Measurements from ENCODE around the gene SURF6. TPM values are rescaled to one million over a fixed set of nuclear protein-coding genes. Genes with fewer than 3 reads are reported as not detected.

The SURF6 gene
- total RNA-seq, 1 donor from 2014 or later, result 30.8 TPM

DNA sequence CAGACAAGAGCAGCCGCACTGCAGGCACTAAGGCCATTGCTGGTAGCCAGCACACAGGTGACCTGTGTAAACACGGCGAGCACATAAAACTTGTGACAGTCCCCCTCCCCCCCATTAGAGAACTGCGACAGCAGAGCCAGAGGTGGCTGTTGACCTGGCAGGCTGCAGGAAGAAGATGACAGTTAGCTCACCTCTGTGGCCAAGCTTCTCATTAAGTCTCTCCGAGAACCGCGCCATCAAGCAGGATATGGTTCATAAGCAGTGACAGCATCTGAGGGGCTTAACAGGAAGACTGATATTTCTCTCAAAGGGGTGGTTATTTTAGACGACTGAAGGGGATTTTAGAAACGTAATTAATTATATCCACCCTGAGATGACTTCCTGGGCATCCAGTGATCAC lies 34.7 kb upstream of the SURF6 start:
- no peaks in the 10 kb centered on the region for H3K27me3 ChIP-seq (ENCODE audit: control insufficient read depth, insufficient read depth, low read length)
- no peak overlapping the region for H3K4me3 ChIP-seq (ENCODE audit: low read depth, low read length)
- H3K36me3 ChIP-seq (ENCODE audit: control insufficient read depth, insufficient read depth, low read length), result peaks cover 2% of the 10 kb centered on the region
- TF ChIP-seq, protein P1, sequence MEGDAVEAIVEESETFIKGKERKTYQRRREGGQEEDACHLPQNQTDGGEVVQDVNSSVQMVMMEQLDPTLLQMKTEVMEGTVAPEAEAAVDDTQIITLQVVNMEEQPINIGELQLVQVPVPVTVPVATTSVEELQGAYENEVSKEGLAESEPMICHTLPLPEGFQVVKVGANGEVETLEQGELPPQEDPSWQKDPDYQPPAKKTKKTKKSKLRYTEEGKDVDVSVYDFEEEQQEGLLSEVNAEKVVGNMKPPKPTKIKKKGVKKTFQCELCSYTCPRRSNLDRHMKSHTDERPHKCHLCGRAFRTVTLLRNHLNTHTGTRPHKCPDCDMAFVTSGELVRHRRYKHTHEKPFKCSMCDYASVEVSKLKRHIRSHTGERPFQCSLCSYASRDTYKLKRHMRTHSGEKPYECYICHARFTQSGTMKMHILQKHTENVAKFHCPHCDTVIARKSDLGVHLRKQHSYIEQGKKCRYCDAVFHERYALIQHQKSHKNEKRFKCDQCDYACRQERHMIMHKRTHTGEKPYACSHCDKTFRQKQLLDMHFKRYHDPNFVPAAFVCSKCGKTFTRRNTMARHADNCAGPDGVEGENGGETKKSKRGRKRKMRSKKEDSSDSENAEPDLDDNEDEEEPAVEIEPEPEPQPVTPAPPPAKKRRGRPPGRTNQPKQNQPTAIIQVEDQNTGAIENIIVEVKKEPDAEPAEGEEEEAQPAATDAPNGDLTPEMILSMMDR (IDR thresholded peaks at IDR 0.05; ENCODE audit: insufficient read depth, low read length, poor library complexity, severe bottlenecking), result no peak
- no peak for DNase-seq (ENCODE audit: low read depth)

DNA sequence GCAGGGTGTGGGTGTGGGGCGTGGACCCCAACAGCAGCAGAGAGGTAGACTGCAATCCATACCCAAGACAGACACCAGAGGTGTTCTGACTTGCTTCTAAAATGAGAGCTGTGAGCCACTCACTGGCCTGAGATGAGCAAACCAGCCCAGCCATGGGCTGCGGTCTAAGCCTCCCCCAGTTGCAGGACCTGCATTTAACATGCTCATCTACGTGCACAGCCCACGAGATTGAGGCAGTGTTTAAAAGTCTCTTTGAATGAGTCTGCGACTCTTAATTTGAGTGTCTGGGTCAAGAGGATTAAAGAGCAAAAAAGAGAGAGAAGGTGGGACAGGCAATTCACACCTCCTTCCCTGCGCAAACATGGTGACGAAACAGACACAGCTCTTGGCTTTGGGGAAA lies 33.9 kb upstream of the SURF6 start:
- no peak overlapping the region for H3K4me3 ChIP-seq (ENCODE audit: low read depth, low read length)
- no peak for DNase-seq (ENCODE audit: low read depth)
- TF ChIP-seq, protein P1 (IDR thresholded peaks at IDR 0.05; ENCODE audit: insufficient read depth, low read length, poor library complexity, severe bottlenecking), result no peak
- no peaks in the 10 kb centered on the region for H3K27me3 ChIP-seq (ENCODE audit: control insufficient read depth, insufficient read depth, low read length)
- peaks cover 2% of the 10 kb centered on the region for H3K36me3 ChIP-seq (ENCODE audit: control insufficient read depth, insufficient read depth, low read length)

DNA sequence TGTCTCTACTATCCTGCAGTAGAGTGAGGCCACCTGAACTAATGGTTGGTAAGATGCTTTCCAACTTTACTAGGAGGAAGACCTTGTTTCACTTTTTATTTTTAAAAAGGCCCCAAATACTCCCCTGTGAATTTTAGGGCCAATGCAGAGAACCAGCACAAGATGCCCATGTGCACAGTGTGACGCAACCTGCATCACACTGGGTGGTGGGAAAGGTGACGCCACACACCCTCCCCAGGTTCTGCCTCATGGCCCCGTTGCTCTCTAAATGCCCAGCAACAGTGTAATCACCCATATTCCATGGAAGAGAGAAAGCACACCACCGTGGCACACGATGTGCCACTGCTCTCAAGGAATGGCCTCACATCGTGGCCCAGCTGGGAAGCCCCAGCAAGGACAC lies 33.4 kb upstream of the SURF6 start:
- Histone ChIP-seq H3K36me3 (ENCODE audit: control insufficient read depth, insufficient read depth, low read length) (peaks cover 2% of the 10 kb centered on the region), H3K27me3 (ENCODE audit: control insufficient read depth, insufficient read depth, low read length) (no peaks in the 10 kb centered on the region), H3K4me3 (ENCODE audit: low read depth, low read length) (no peak overlapping the region)
- TF ChIP-seq, protein P1 (IDR thresholded peaks at IDR 0.05; ENCODE audit: insufficient read depth, low read length, poor library complexity, severe bottlenecking), result no peak
- no peak for DNase-seq (ENCODE audit: low read depth)

DNA sequence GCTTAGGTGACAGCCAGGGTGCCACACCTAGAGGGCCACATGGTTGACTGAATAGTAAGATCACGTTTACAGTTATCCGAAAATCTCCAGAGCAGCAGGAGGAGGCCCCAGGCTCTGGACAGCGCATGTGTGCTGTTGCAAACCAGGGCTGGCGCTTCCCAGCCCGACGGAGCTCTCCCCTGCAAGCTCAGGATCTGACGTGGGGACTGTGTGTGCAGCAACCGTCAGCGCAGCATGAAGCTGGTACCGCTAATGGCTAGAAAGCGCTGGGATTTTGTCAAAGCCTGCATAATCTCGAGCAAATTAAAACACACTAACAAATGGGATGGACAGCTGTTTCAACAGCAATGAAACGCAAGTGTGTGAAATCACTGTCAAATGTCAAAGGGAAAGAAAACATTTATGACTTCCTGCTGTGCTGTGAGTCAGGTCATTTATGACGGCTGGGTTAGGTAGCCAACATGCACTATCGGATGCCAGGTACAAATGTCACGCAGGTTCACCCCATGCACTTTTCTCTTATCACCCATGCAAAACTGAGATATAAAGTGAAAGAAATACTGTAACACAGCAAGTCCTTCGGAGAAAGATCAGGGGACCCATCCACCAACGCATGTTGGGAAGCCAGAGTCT lies 32.4 kb upstream of the SURF6 start:
- no peaks in the 10 kb centered on the region for H3K27me3 ChIP-seq (ENCODE audit: control insufficient read depth, insufficient read depth, low read length)
- no peak overlapping the region for H3K4me3 ChIP-seq (ENCODE audit: low read depth, low read length)
- peaks cover 2% of the 10 kb centered on the region for H3K36me3 ChIP-seq (ENCODE audit: control insufficient read depth, insufficient read depth, low read length)
- DNase-seq (ENCODE audit: low read depth), result no peak
- TF ChIP-seq, protein P1 (IDR thresholded peaks at IDR 0.05; ENCODE audit: insufficient read depth, low read length, poor library complexity, severe bottlenecking), result no peak

DNA sequence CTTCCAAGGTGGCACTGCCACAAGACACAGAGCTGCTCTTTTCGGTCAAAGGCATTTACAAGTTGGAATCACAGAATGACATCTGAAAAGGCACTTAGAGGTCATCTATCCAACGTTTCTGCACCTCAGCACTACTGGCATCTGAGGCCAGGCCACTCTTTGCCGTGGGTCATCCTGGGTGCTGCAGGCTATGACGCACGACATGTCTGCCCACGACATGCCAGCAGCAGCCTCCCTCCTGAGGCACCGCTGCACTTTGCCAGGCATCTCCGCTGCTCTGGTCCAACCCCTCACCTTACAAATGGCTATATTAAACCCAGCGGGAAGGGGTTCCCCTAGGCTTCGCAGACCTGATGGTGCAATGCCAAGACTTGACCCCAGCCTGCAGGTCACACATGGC lies 31.8 kb upstream of the SURF6 start:
- H3K36me3 ChIP-seq (ENCODE audit: control insufficient read depth, insufficient read depth, low read length), result peaks cover 2% of the 10 kb centered on the region

More for the DNA sequence above, 31.8 kb upstream of the SURF6 start:
- no peak overlapping the region for H3K4me3 ChIP-seq (ENCODE audit: low read depth, low read length)
- DNase-seq (ENCODE audit: low read depth), result no peak
- TF ChIP-seq, protein P1 (IDR thresholded peaks at IDR 0.05; ENCODE audit: insufficient read depth, low read length, poor library complexity, severe bottlenecking), result no peak
- H3K27me3 ChIP-seq (ENCODE audit: control insufficient read depth, insufficient read depth, low read length), result no peaks in the 10 kb centered on the region
